ENCODE data around the gene RELL2. TPM values are rescaled to one million over a fixed set of nuclear protein-coding genes. Genes with fewer than 3 reads are reported as not detected.

The RELL2 gene
- total RNA-seq, 1 donor = 4.7 TPM

DNA sequence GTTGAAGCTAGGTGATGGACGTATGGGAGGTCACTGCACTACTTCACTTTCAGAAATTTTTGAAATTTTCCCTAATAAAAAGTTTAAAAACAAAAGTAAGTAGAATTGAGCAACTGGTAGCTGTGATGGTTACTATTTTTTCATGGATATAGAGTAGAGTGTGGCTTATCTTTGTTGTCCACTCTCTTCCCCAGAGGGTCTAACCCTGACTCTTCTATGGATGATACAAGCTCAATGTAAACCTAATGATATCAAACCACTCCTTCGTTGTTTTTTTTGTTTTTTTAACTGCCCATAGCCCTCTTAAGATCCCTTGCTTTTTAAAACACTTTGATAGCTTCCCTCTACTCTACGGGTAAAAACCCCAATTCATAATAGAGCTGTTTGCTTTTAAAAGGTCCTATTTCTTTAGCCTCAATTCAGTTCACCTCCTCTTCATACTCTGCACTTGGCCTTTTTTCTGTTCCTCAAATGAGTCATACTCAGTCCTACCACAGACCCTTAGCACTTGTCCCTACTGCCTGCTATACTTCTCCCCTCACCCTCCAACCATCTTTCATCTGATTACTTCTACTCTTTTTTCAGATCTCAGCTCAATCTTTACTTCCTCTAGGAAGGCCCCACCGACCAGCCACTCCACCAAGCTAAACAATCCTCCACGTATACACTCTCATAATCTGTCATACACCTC lies 2.8 kb upstream of the RELL2 start:
- H3K4me3 ChIP-seq (ENCODE audit: low read depth, low read length) = no peak overlapping the region
- TF ChIP-seq, protein P1, sequence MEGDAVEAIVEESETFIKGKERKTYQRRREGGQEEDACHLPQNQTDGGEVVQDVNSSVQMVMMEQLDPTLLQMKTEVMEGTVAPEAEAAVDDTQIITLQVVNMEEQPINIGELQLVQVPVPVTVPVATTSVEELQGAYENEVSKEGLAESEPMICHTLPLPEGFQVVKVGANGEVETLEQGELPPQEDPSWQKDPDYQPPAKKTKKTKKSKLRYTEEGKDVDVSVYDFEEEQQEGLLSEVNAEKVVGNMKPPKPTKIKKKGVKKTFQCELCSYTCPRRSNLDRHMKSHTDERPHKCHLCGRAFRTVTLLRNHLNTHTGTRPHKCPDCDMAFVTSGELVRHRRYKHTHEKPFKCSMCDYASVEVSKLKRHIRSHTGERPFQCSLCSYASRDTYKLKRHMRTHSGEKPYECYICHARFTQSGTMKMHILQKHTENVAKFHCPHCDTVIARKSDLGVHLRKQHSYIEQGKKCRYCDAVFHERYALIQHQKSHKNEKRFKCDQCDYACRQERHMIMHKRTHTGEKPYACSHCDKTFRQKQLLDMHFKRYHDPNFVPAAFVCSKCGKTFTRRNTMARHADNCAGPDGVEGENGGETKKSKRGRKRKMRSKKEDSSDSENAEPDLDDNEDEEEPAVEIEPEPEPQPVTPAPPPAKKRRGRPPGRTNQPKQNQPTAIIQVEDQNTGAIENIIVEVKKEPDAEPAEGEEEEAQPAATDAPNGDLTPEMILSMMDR (IDR thresholded peaks at IDR 0.05; ENCODE audit: insufficient read depth, low read depth, low read length) = no peak
- no peak for DNase-seq (ENCODE audit: low read depth)

DNA sequence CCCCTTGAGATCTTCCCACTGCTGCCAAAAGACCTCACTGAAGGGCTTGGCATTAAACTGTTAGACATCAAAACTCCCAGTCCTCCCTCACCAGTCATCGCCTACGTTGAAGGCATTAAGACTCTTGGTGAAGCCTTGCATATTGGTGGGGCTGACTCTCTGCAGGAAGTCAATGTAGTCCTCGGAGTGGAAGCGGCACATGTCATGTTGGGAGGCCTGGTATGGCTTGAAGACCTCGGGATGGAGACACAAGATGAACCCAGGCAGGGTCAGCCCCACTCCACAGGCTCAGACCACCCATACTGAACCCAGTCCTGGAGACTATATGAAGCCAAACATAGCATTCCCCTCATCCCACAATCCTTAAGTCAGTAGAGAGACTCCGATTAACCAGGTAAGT lies 2.1 kb upstream of the RELL2 start:
- H3K4me3 ChIP-seq (ENCODE audit: low read depth, low read length) = no peak overlapping the region
- TF ChIP-seq, protein P1 (IDR thresholded peaks at IDR 0.05; ENCODE audit: insufficient read depth, low read depth, low read length) = no peak
- DNase-seq (ENCODE audit: low read depth) = no peak

DNA sequence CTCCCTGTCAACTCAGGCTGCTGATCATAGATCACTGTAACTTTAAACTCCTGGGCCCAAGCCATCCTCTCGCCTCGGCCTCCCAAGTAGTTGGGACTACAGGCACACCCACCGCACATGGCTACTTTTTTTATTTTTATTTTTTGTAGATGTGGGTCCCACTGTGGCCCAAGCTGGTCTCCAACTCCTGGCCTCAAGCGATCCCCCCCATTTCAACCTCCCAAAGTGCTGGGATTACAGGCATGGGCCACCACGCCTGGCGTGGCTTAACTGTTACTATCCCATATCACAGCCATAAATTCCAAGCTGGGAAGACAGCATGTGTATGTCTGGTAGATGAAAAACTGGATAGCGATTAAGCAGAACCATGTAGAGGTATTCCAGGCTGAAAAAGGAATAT lies 1.2 kb upstream of the RELL2 start:
- TF ChIP-seq, protein P1 (IDR thresholded peaks at IDR 0.05; ENCODE audit: insufficient read depth, low read depth, low read length) = no peak
- peak; percentile 23 for DNase-seq (ENCODE audit: low read depth)
- peak overlapping the region; percentile 99 for H3K4me3 ChIP-seq (ENCODE audit: low read depth, low read length)

DNA sequence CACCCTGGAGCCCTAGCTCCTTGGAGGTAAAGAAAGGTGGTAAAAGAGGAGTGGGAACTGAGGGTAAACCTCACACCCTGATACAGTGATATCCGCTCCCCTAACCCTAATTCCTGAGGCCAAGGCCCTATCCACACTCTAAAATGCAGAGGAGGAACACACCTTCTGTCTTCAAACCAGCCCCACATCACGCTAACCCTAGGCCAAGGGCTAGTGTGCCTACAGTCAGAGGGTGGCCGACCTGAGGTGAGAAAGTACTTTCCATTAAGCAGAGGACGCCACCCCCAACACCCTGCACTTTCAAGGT lies 738 bp upstream of the RELL2 start:
- peak overlapping the region; percentile 99 for H3K4me3 ChIP-seq (ENCODE audit: low read depth, low read length)
- TF ChIP-seq, protein P1 (IDR thresholded peaks at IDR 0.05; ENCODE audit: insufficient read depth, low read depth, low read length) = no peak
- DNase-seq (ENCODE audit: low read depth) = no peak

DNA sequence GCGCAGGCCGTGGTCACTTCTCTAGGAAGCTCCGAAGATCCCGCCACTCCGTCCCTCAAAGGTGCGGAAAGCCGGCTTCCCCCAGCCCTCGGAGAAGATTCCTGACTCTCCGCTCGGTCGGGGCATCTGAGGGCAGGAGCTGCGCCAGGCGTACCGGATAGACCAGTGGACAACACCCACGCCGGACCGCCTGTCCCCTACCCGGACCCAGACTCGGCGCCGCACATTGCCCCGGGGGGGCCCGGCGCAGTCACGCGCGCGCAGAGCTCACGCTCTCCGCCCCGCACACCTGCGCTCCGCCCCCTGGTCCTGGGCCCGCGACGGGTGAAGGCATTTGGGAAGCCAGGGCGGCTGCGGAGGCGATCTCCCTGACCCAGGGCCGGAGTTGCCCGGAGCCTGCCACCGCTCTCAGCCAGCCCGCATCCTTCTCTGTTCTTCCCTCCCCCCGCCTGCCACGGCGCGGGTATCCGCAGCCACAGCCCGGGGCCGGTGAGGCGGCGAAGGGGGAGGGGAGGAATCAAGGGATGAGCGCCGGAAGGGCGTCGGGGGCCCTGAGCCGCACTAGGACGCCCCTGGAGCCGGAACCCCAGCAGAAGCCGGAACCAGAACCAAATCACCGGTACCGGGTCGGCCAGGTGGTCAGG lies 448 bp downstream of the RELL2 start:
- peak overlapping the region; percentile 99 for H3K4me3 ChIP-seq (ENCODE audit: low read depth, low read length)
- DNase-seq (ENCODE audit: low read depth) = no peak
- TF ChIP-seq, protein P1 (IDR thresholded peaks at IDR 0.05; ENCODE audit: insufficient read depth, low read depth, low read length) = no peak

DNA sequence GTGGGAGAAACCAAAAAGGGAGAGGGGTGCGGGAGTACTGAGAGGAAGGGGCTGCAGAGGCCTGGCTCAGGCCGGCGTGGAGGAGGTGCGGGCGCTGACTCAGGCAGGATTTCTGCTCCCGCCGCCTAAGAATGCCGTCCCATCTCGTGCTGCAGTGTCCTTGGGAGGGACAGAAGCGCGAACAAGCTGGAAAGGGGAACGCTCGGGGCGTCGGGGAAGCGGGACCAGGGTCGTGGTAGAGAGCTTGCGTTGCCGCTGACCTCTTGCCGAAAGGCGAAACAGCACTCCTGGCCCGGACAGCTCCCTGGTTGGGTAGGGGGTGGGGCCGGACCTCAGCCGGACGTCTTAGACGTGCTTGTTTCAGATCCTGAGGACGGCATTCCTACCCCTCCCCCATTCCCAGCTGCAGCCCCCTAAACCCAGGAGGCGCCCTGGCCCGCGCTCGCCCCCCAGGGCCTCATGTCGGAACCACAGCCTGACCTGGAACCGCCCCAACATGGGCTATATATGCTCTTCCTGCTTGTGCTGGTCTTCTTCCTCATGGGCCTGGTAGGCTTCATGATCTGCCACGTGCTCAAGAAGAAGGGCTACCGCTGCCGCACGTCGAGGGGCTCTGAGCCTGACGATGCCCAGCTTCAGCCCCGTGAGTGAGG lies 1.1 kb downstream of the RELL2 start:
- TF ChIP-seq, protein P1 (IDR thresholded peaks at IDR 0.05; ENCODE audit: insufficient read depth, low read depth, low read length) = peak; percentile 33
- peak; percentile 65 for DNase-seq (ENCODE audit: low read depth)
- peak overlapping the region; percentile 99 for H3K4me3 ChIP-seq (ENCODE audit: low read depth, low read length)
